Stimulated activated naive CD8-positive, alpha-beta T cell treated with anti-CD3 and anti-CD28 coated beads, Interleukin-15, Interleukin-2, amounts not matched to agents 100 ng/mL and 50 ng/mL, for 24 hours (primary cell): ENCODE data around the gene SH3BP5L.

Source experiments
- H3K27ac Mint-ChIP-seq: one replicate; pipeline ENCODE4 v1.8.0; 2021; ENCODE audit warnings: mild to moderate bottlenecking, mixed read lengths
- H3K27me3 Mint-ChIP-seq: one replicate; pipeline ENCODE4 v1.8.0; 2021; ENCODE audit warnings: mixed read lengths
- H3K36me3 Mint-ChIP-seq: one replicate; pipeline ENCODE4 v1.8.0; 2021; ENCODE audit warnings: low read depth, mixed read lengths
- H3K4me1 Mint-ChIP-seq: one replicate; pipeline ENCODE4 v1.8.0; 2021; ENCODE audit warnings: low read depth, mixed read lengths
- H3K4me3 Mint-ChIP-seq: one replicate; pipeline ENCODE4 v1.8.0; 2021; ENCODE audit warnings: mild to moderate bottlenecking, mixed read lengths
- H3K9me3 Mint-ChIP-seq: one replicate; pipeline ENCODE4 v1.8.0; 2021; ENCODE audit warnings: mixed read lengths

SH3BP5L gene

GRCh38 chr1:248824701-248825100 lies 1.0 kb downstream of the SH3BP5L start:
- peak overlapping the region; percentile 95 for H3K4me3 Mint-ChIP-seq
- H3K9me3 Mint-ChIP-seq = no peaks in the 10 kb centered on the region
- H3K36me3 Mint-ChIP-seq = peaks cover 25% of the 10 kb centered on the region
- H3K4me1 Mint-ChIP-seq = peaks cover 60% of the 10 kb centered on the region
- H3K27ac Mint-ChIP-seq = peak overlapping the region; percentile 99
- no peaks in the 10 kb centered on the region for H3K27me3 Mint-ChIP-seq

- peak overlapping the region; percentile 95 for H3K4me3 Mint-ChIP-seq
- no peaks in the 10 kb centered on the region for H3K9me3 Mint-ChIP-seq
- H3K4me1 Mint-ChIP-seq = peaks cover 61% of the 10 kb centered on the region
- H3K27ac Mint-ChIP-seq = peak overlapping the region; percentile 0
- peaks cover 25% of the 10 kb centered on the region for H3K36me3 Mint-ChIP-seq
- no peaks in the 10 kb centered on the region for H3K27me3 Mint-ChIP-seq
Measured at GRCh38 chr1:248824301-248824700, 1.4 kb downstream of the SH3BP5L start.

GRCh38 chr1:248823517-248824001 lies 2.2 kb downstream of the SH3BP5L start:
- peak overlapping the region; percentile 95 for H3K4me3 Mint-ChIP-seq
- H3K9me3 Mint-ChIP-seq = no peaks in the 10 kb centered on the region
- no peaks in the 10 kb centered on the region for H3K27me3 Mint-ChIP-seq
- peaks cover 67% of the 10 kb centered on the region for H3K4me1 Mint-ChIP-seq
- peaks cover 29% of the 10 kb centered on the region for H3K36me3 Mint-ChIP-seq
- no peak overlapping the region for H3K27ac Mint-ChIP-seq

- no peaks in the 10 kb centered on the region for H3K9me3 Mint-ChIP-seq
- peaks cover 29% of the 10 kb centered on the region for H3K36me3 Mint-ChIP-seq
- H3K27ac Mint-ChIP-seq = no peak overlapping the region
- H3K27me3 Mint-ChIP-seq = no peaks in the 10 kb centered on the region
- H3K4me1 Mint-ChIP-seq = peaks cover 74% of the 10 kb centered on the region
- no peak overlapping the region for H3K4me3 Mint-ChIP-seq
Measured at GRCh38 chr1:248822148-248823032, 3.3 kb downstream of the SH3BP5L start.

- Mint-ChIP-seq H3K4me1 (peaks cover 72% of the 10 kb centered on the region), H3K36me3 (peaks cover 29% of the 10 kb centered on the region), H3K27me3 (no peaks in the 10 kb centered on the region), H3K9me3 (no peaks in the 10 kb centered on the region), H3K4me3 (no peak overlapping the region), H3K27ac (no peak overlapping the region)
Measured at GRCh38 chr1:248821641-248822040, 4.1 kb downstream of the SH3BP5L start.

GRCh38 chr1:248821101-248821500 lies 4.6 kb downstream of the SH3BP5L start:
- Mint-ChIP-seq H3K36me3 (peaks cover 29% of the 10 kb centered on the region), H3K4me3 (no peak overlapping the region), H3K4me1 (peaks cover 72% of the 10 kb centered on the region), H3K27me3 (no peaks in the 10 kb centered on the region), H3K27ac (no peak overlapping the region), H3K9me3 (no peaks in the 10 kb centered on the region)

GRCh38 chr1:248820041-248820585 lies 5.6 kb downstream of the SH3BP5L start:
- Mint-ChIP-seq H3K36me3 (peaks cover 36% of the 10 kb centered on the region), H3K4me3 (no peak overlapping the region), H3K27ac (no peak overlapping the region), H3K4me1 (peaks cover 63% of the 10 kb centered on the region), H3K27me3 (no peaks in the 10 kb centered on the region), H3K9me3 (no peaks in the 10 kb centered on the region)

GRCh38 chr1:248818505-248819374 lies 7.0 kb downstream of the SH3BP5L start:
- Mint-ChIP-seq H3K27me3 (no peaks in the 10 kb centered on the region), H3K4me1 (peaks cover 50% of the 10 kb centered on the region), H3K27ac (peak overlapping the region; percentile 63), H3K9me3 (no peaks in the 10 kb centered on the region), H3K36me3 (peaks cover 43% of the 10 kb centered on the region), H3K4me3 (no peak overlapping the region)

- Mint-ChIP-seq H3K36me3 (peaks cover 44% of the 10 kb centered on the region), H3K4me3 (no peak overlapping the region)
Measured at GRCh38 chr1:248817065-248817464, 8.7 kb downstream of the SH3BP5L start.

GRCh38 chr1:248816042-248816851 lies 9.5 kb downstream of the SH3BP5L start:
- Mint-ChIP-seq H3K36me3 (peaks cover 47% of the 10 kb centered on the region), H3K27ac (peak overlapping the region; percentile 61), H3K4me3 (no peak overlapping the region), H3K4me1 (peaks cover 39% of the 10 kb centered on the region), H3K9me3 (no peaks in the 10 kb centered on the region), H3K27me3 (no peaks in the 10 kb centered on the region)

More at GRCh38 chr1:248817065-248817464, 8.7 kb downstream of the SH3BP5L start:
- Mint-ChIP-seq H3K4me1 (peaks cover 39% of the 10 kb centered on the region), H3K27me3 (no peaks in the 10 kb centered on the region), H3K27ac (peak overlapping the region; percentile 40), H3K9me3 (no peaks in the 10 kb centered on the region)

- peaks cover 34% of the 10 kb centered on the region for H3K4me1 Mint-ChIP-seq
- no peaks in the 10 kb centered on the region for H3K27me3 Mint-ChIP-seq
- no peak overlapping the region for H3K4me3 Mint-ChIP-seq
- H3K36me3 Mint-ChIP-seq = peaks cover 43% of the 10 kb centered on the region
- H3K27ac Mint-ChIP-seq = no peak overlapping the region
- H3K9me3 Mint-ChIP-seq = no peaks in the 10 kb centered on the region
Measured at GRCh38 chr1:248815407-248816034, 10.2 kb downstream of the SH3BP5L start.

GRCh38 chr1:248814351-248814750 lies 11.4 kb downstream of the SH3BP5L start:
- H3K4me3 Mint-ChIP-seq = no peak overlapping the region
- no peaks in the 10 kb centered on the region for H3K27me3 Mint-ChIP-seq
- peaks cover 26% of the 10 kb centered on the region for H3K4me1 Mint-ChIP-seq
- H3K36me3 Mint-ChIP-seq = peaks cover 37% of the 10 kb centered on the region
- no peaks in the 10 kb centered on the region for H3K9me3 Mint-ChIP-seq
- no peak overlapping the region for H3K27ac Mint-ChIP-seq

GRCh38 chr1:248813546-248813945 lies 12.2 kb downstream of the SH3BP5L start:
- H3K4me3 Mint-ChIP-seq = no peak overlapping the region
- H3K4me1 Mint-ChIP-seq = peaks cover 20% of the 10 kb centered on the region
- peaks cover 33% of the 10 kb centered on the region for H3K36me3 Mint-ChIP-seq
- H3K27ac Mint-ChIP-seq = no peak overlapping the region
- H3K27me3 Mint-ChIP-seq = no peaks in the 10 kb centered on the region
- H3K9me3 Mint-ChIP-seq = no peaks in the 10 kb centered on the region
